SU-DHL-6 (cell line): ENCODE measurements around the gene PXN.

Source experiments
- CTCF ChIP-seq: fragments of 200-600 bp; sonication (generic); IDR thresholded peaks from one replicate; pipeline ENCODE4 v1.5.1; 2017; ENCODE audit warnings: antibody characterized with exemption, mild to moderate bottlenecking, low read length, moderate library complexity; ENCODE audit not compliant: insufficient read depth, poor library complexity, severe bottlenecking
- EZH2phosphoT487 ChIP-seq: fragments of 200-600 bp; sonication (generic), shearing (Covaris generic); conservative IDR thresholded peaks from 2 replicates; pipeline ENCODE4 v1.6.1; 2018; ENCODE audit warnings: mild to moderate bottlenecking, antibody characterized with exemption, low read length, moderate library complexity, mixed read lengths

DNA sequence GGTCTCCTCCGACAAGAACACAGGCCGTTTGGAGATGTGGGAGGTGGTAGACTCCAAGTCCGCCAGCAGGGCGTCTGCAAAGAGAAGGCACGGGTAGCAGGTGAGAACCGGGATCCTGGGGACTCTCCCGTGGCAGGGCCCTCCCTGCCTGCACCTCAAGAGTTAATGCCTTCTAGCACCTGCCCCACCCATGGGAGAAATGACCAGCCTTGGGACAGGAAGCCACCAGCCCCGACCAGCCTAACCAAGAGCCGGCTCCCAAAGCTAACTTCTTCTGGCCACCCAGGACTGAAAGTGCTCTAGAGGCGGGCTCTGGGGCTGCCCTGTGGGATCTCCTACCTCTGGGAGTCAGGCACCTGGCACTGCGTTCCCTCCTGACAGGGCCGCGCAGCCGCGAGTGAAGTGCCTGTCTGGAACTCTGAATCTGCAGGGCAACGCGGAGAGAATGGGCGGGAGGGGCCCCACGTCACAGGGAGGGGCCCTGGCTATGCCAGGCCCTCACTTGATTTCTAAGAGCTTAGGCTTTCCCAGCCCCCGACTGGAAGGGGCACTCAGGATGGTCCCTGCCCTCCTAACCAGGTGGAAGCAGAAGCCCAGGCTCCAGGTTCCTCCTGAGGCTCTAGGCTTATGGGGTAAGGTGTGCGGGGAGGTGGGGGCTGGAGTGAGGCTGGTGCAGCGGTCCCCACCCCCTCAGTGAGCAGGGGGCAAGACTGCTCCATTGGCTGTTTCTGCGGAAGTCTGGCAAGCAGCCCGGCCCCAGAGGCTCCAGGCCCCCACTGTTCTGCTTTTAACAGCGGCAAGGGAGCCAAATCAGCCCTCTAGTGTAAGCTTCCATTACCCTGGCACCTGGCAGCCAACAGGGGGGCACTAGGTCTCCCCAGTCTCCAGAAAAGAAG is 41.0 kb downstream of the PXN start:
- TF ChIP-seq EZH2phosphoT487 (no peak), CTCF (no peak)
